Endothelial cell (in vitro differentiated cells): ENCODE measurements around the gene COMMD2. TPM values are rescaled to one million over a fixed set of nuclear protein-coding genes. Genes with fewer than 3 reads are reported as not detected.

Experiments used
- DNase-seq: peaks from one replicate; pipeline ENCODE4 v3.0.0; 2021; ENCODE audit warnings: low spot score
- H3K27ac Mint-ChIP-seq: one replicate; pipeline ENCODE4 v1.8.0; 2021; ENCODE audit warnings: mixed read lengths, inconsistent platforms; ENCODE audit not compliant: unreplicated experiment
- H3K27me3 Mint-ChIP-seq: one replicate; pipeline ENCODE4 v1.8.0; 2021; ENCODE audit warnings: mild to moderate bottlenecking, moderate library complexity, mixed read lengths, inconsistent platforms; ENCODE audit not compliant: unreplicated experiment
- H3K36me3 Mint-ChIP-seq: one replicate; pipeline ENCODE4 v1.8.0; 2021; ENCODE audit warnings: mild to moderate bottlenecking, low read depth, mixed read lengths, inconsistent platforms; ENCODE audit not compliant: unreplicated experiment
- H3K4me1 Mint-ChIP-seq: one replicate; pipeline ENCODE4 v1.8.0; 2021; ENCODE audit warnings: mild to moderate bottlenecking, mixed read lengths, inconsistent platforms; ENCODE audit not compliant: unreplicated experiment
- H3K4me3 Mint-ChIP-seq: one replicate; pipeline ENCODE4 v1.8.0; 2021; ENCODE audit warnings: mild to moderate bottlenecking, mixed read lengths, inconsistent platforms; ENCODE audit not compliant: unreplicated experiment
- H3K9me3 Mint-ChIP-seq: one replicate; pipeline ENCODE4 v1.8.0; 2021; ENCODE audit warnings: mixed read lengths, inconsistent platforms; ENCODE audit not compliant: unreplicated experiment
- CTCF ChIP-seq: fragments of 200-600 bp; sonication (generic); IDR thresholded peaks from one replicate; pipeline ENCODE4 v1.5.0; 2021; ENCODE audit warnings: antibody characterized with exemption; ENCODE audit not compliant: unreplicated experiment
- total RNA-seq: library from RNA; stranded (reverse); fragmentation: NEBNext Ultra II Directional; extraction: Animal tissue kit (Norgen Biotek cat#: 25700); gene quantifications from one replicate; pipeline ENCODE4 v1.2.1, GENCODE V29; 2021; ENCODE audit not compliant: unreplicated experiment

Gene COMMD2
- total RNA-seq, 1 donor from 2014 or later: 43.8 TPM

GRCh38 chr3:149713730-149714654, 38.3 kb downstream of the COMMD2 start:
- Mint-ChIP-seq H3K9me3 (no peaks in the 10 kb centered on the region), H3K27ac (no peak overlapping the region), H3K4me3 (no peak overlapping the region), H3K4me1 (peaks cover 15% of the 10 kb centered on the region), H3K27me3 (peaks cover 1% of the 10 kb centered on the region), H3K36me3 (no peaks in the 10 kb centered on the region)
- no peak for DNase-seq
- no peak for TF ChIP-seq CTCF

- Mint-ChIP-seq H3K4me3 (no peak overlapping the region), H3K4me1 (peaks cover 10% of the 10 kb centered on the region), H3K36me3 (no peaks in the 10 kb centered on the region), H3K27me3 (peaks cover 1% of the 10 kb centered on the region), H3K9me3 (no peaks in the 10 kb centered on the region), H3K27ac (no peak overlapping the region)
- DNase-seq: no peak
- no peak for TF ChIP-seq CTCF
Measured at GRCh38 chr3:149706905-149707304, 45.4 kb downstream of the COMMD2 start.

- no peaks in the 10 kb centered on the region for H3K36me3 Mint-ChIP-seq
- H3K4me3 Mint-ChIP-seq: no peak overlapping the region
- no peaks in the 10 kb centered on the region for H3K9me3 Mint-ChIP-seq
- no peaks in the 10 kb centered on the region for H3K27me3 Mint-ChIP-seq
- peaks cover 10% of the 10 kb centered on the region for H3K4me1 Mint-ChIP-seq
- H3K27ac Mint-ChIP-seq: no peak overlapping the region
- TF ChIP-seq CTCF: no peak
- no peak for DNase-seq
Measured at GRCh38 chr3:149705416-149705815, 46.9 kb downstream of the COMMD2 start.

GRCh38 chr3:149703466-149703865, 48.8 kb downstream of the COMMD2 start:
- no peak overlapping the region for H3K27ac Mint-ChIP-seq

More at GRCh38 chr3:149703466-149703865, 48.8 kb downstream of the COMMD2 start:
- H3K27me3 Mint-ChIP-seq: no peaks in the 10 kb centered on the region
- no peak for TF ChIP-seq CTCF
- H3K4me1 Mint-ChIP-seq: peaks cover 10% of the 10 kb centered on the region
- no peaks in the 10 kb centered on the region for H3K9me3 Mint-ChIP-seq
- no peak overlapping the region for H3K4me3 Mint-ChIP-seq
- no peak for DNase-seq
- H3K36me3 Mint-ChIP-seq: peaks cover 8% of the 10 kb centered on the region
